Panc1 (cell line): Measurements from ENCODE around the gene ANKMY2. TPM values are rescaled to one million over a fixed set of nuclear protein-coding genes. Genes with fewer than 3 reads are reported as not detected.

Experiments
- ATAC-seq: fragments of 200-7000 bp; cut with Tn5 transposase; 2 replicates; pipeline ENCODE4 v1.9.1; 2020; ENCODE audit warnings: mild to moderate bottlenecking, moderate library complexity
- BruUV-seq: library from RNA; stranded (reverse); fragments of 400-500 nt; replicated peaks from 2 replicates; lab custom pipeline; 2021; lab: Mats Ljungman, UMichigan
- CTCF ChIA-PET: fragments of 300-600 bp; sonication (Branson Sonifier 250); formaldehyde crosslinking; loops from one replicate; lab custom pipeline; 2022; ENCODE audit warnings: antibody characterized with exemption; lab: Charles Lee
- POLR2A ChIA-PET: fragments of 300-600 bp; sonication (Branson Sonifier 250); formaldehyde crosslinking; loops from one replicate; lab custom pipeline; 2022; ENCODE audit warnings: antibody characterized with exemption; lab: Charles Lee
- DNase-seq: peaks from one replicate; pipeline ENCODE4 v3.0.0-alpha.2; 2010; ENCODE audit warnings: low read depth, low spot score
- H3K27ac ChIP-seq: 2 replicates; pipeline ENCODE4 v1.5.1; 2011; ENCODE audit warnings: mild to moderate bottlenecking, low read length, inconsistent platforms
- H3K27me3 ChIP-seq: fragments of 200-500 bp; sonication (Bioruptor generic); 2 replicates; pipeline ENCODE4 v1.6.0; 2014; ENCODE audit warnings: low read length, inconsistent platforms; ENCODE audit not compliant: control insufficient read depth, insufficient read depth
- H3K36me3 ChIP-seq: fragments of 200-500 bp; sonication (Bioruptor generic); 2 replicates; pipeline ENCODE4 v1.5.1; 2014; ENCODE audit warnings: inconsistent platforms, mild to moderate bottlenecking, low read length, moderate library complexity; ENCODE audit not compliant: control insufficient read depth, insufficient read depth
- H3K4me1 ChIP-seq: 2 replicates; pipeline ENCODE4 v1.5.1; 2011; ENCODE audit warnings: inconsistent platforms, mild to moderate bottlenecking, low read length, moderate library complexity; ENCODE audit not compliant: control insufficient read depth, insufficient read depth
- H3K4me3 ChIP-seq, 2 experiments: 2 replicates each; pipeline ENCODE4 v1.5.1; 2011 to 2012; ENCODE audit warnings: low read depth in 2 of 2, low read length in 2 of 2, mild to moderate bottlenecking in 2 of 2, inconsistent platforms in 1 of 2, moderate library complexity in 1 of 2
- H3K9me3 ChIP-seq: fragments of 200-500 bp; sonication (Bioruptor generic); 2 replicates; pipeline ENCODE4 v1.5.1; 2014; ENCODE audit warnings: low read depth, mild to moderate bottlenecking, inconsistent platforms, low read length, moderate library complexity; ENCODE audit not compliant: control insufficient read depth, insufficient read depth
- CTCF ChIP-seq: fragments of 450-650 bp; IDR thresholded peaks from 2 replicates; pipeline ENCODE4 v1.5.1; 2017; ENCODE audit warnings: mild to moderate bottlenecking
- POLR2AphosphoS5 ChIP-seq: IDR thresholded peaks from 2 replicates; pipeline ENCODE4 v1.6.1; 2012; ENCODE audit warnings: mild to moderate bottlenecking, low read depth, low read length, moderate library complexity
- REST ChIP-seq, 2 experiments: IDR thresholded peaks; 2 replicates each; pipeline ENCODE4 v1.6.1; 2011 to 2012; ENCODE audit warnings: low read depth in 2 of 2, control low read depth in 1 of 2, low read length in 1 of 2, mild to moderate bottlenecking in 1 of 2, moderate library complexity in 1 of 2; ENCODE audit not compliant: insufficient read depth in 1 of 2
- SIN3A ChIP-seq: IDR thresholded peaks from 2 replicates; pipeline ENCODE4 v1.6.1; 2012; ENCODE audit warnings: low read depth, mild to moderate bottlenecking, low read length, moderate library complexity, borderline replicate concordance; ENCODE audit not compliant: insufficient read depth
- TCF7L2 ChIP-seq: IDR thresholded peaks from 2 replicates; pipeline ENCODE4 v1.6.1; 2011; ENCODE audit warnings: mild to moderate bottlenecking, low read depth, low read length, inconsistent platforms
- in situ Hi-C: cut with HindIII; loops from 2 replicates; pipeline ENCODE4 v1.10.0; 2016; ENCODE audit warnings: low sequenced_read_pairs, low pct_unique_long_range_greater_than_20kb
- intact Hi-C: fragments of 100-400 bp; cut with micrococcal nuclease; formaldehyde crosslinking; loops from one replicate; pipeline ENCODE4 v1.10.0; 2022; ENCODE audit not compliant: unreplicated experiment
- total RNA-seq: library from RNA; stranded (reverse); gene quantifications from one replicate; pipeline ENCODE4 v1.2.1, GENCODE V29; 2021; ENCODE audit not compliant: unreplicated experiment

The ANKMY2 gene
- total RNA-seq, 1 experiment from 2014 or later = 18.6 TPM

- BruUV-seq = no TSS peak
- TF ChIP-seq CTCF = no peak
- TF ChIP-seq SIN3A = no peak
- no peak for TF ChIP-seq POLR2AphosphoS5
- no peak for TF ChIP-seq TCF7L2
- TF ChIP-seq REST (IDR thresholded peaks at IDR 0.05; ENCODE audit: insufficient read depth in 1 of 2, low read depth in 2 of 2, low read length in 1 of 2) = no peak
- Histone ChIP-seq H3K9me3 (no peaks in the 10 kb centered on the region), H3K27ac (no peak overlapping the region), H3K4me3 (no peak overlapping the region), H3K36me3 (peaks cover 3% of the 10 kb centered on the region), H3K27me3 (no peaks in the 10 kb centered on the region), H3K4me1 (no peaks in the 10 kb centered on the region)
- ChIA-PET CTCF (no interaction called here), POLR2A (no interaction called here)
- in situ Hi-C loops = no loop called here
- no peak for DNase-seq
- no peak for ATAC-seq
- intact Hi-C loops = no loop called here
Measured at GRCh38 chr7:16611711-16612110, 33.8 kb downstream of the ANKMY2 start.

- Histone ChIP-seq H3K9me3 (no peaks in the 10 kb centered on the region), H3K27me3 (no peaks in the 10 kb centered on the region), H3K36me3 (peaks cover 3% of the 10 kb centered on the region), H3K27ac (no peak overlapping the region), H3K4me3 (no peak overlapping the region), H3K4me1 (no peaks in the 10 kb centered on the region)
- TF ChIP-seq SIN3A = no peak
- TF ChIP-seq POLR2AphosphoS5 = no peak
- TF ChIP-seq TCF7L2 = no peak
- TF ChIP-seq CTCF = no peak
- POLR2A ChIA-PET = no interaction called here
- CTCF ChIA-PET = no interaction called here
- DNase-seq (no peak), ATAC-seq (no peak)
- in situ Hi-C loops (no loop called here), intact Hi-C loops (no loop called here)
- no TSS peak for BruUV-seq
Measured at GRCh38 chr7:16609842-16610450, 35.6 kb downstream of the ANKMY2 start.
